Spinal cord (tissue), 10 donors: ENCODE data around the gene ME3. TPM values are rescaled to one million over a fixed set of nuclear protein-coding genes. Genes with fewer than 3 reads are reported as not detected.
"Not testable (repeated sequence)": the region's sequence is repeated elsewhere in the genome, so short reads cannot be mapped to it uniquely, and the experiment has no call there.

Experiments
- DNase-seq, 6 donors: peaks; one replicate each; pipeline versions ENCODE4 v3.0.0 to v3.0.0-alpha.2; 2013 to 2015; ENCODE audit warnings: low spot score in 6 of 6, low read depth in 4 of 6
- H3K27ac ChIP-seq: one replicate; pipeline ENCODE4 v1.5.1; 2013; ENCODE audit warnings: low read depth, low read length, control low read depth
- H3K27me3 ChIP-seq: one replicate; pipeline ENCODE4 v1.6.1; 2013; ENCODE audit warnings: low read length; ENCODE audit not compliant: control insufficient read depth, insufficient read depth
- H3K36me3 ChIP-seq: one replicate; pipeline ENCODE4 v1.6.1; 2013; ENCODE audit warnings: low read length; ENCODE audit not compliant: control insufficient read depth, insufficient read depth
- H3K4me1 ChIP-seq: one replicate; pipeline ENCODE4 v1.6.1; 2013; ENCODE audit warnings: low read length; ENCODE audit not compliant: control insufficient read depth, insufficient read depth
- H3K4me3 ChIP-seq: one replicate; pipeline ENCODE4 v1.5.1; 2013; ENCODE audit warnings: low read depth, low read length, control low read depth
- H3K9me3 ChIP-seq: one replicate; pipeline ENCODE4 v1.6.1; 2013; ENCODE audit warnings: low read length; ENCODE audit not compliant: control insufficient read depth, insufficient read depth
- WGBS: methylation state at CpG from one replicate; pipeline ENCODE4 v1.1.5; 2013; ENCODE audit warnings: missing lambda C conversion rate; ENCODE audit not compliant: insufficient coverage; 5-methylcytosine and 5-hydroxymethylcytosine counted together
- polyA plus RNA-seq, 2 donors: library from polyadenylated mRNA; unstranded; fragments of 120-200 nt; gene quantifications; one replicate each; pipeline ENCODE4 v1.2.1, GENCODE V29; 2013; ENCODE audit not compliant: insufficient read length in 2 of 2
- total RNA-seq, 2 donors: library from RNA; depleted of rRNA in 1 of 2; stranded (reverse); fragments of 120-200 nt in 1 of 2; fragments of >200 nt in 1 of 2; gene quantifications; one replicate each; pipeline versions ENCODE4 v1.2.3 to v1.2.4, GENCODE V29; 2013 to 2014
- donor health status: healthy.

ME3 gene
- total and polyA plus RNA-seq, 4 donors = 39.0 to 45.4 (median 44.6) TPM

DNA sequence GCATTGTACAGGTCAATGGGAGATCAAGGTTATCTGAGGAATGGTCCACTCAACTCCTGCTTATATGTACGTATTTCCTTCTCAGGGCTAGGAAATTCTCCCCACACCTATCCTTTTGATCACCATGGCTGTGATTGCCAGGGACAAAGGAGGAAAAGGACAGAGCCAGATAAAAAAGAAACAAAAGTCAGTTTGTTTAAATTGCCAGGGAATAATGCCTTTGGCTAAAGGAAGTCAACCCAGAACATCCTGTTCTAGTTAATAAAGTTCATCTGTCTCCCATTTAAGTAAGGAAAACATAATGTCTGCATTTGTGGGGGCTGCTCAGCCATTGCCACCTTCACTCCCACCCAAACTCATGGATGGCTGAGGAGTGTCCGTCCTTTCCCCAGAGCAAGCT, 124.7 kb downstream of the ME3 start:
- Histone ChIP-seq H3K27me3 (no peaks in the 10 kb centered on the region), H3K9me3 (no peaks in the 10 kb centered on the region), H3K4me3 (no peak overlapping the region), H3K27ac (no peak overlapping the region), H3K4me1 (no peaks in the 10 kb centered on the region), H3K36me3 (peaks cover 2% of the 10 kb centered on the region)
- 88% methylated on average over 1 of the region's 2 CpGs for WGBS
- DNase-seq = no peak

DNA sequence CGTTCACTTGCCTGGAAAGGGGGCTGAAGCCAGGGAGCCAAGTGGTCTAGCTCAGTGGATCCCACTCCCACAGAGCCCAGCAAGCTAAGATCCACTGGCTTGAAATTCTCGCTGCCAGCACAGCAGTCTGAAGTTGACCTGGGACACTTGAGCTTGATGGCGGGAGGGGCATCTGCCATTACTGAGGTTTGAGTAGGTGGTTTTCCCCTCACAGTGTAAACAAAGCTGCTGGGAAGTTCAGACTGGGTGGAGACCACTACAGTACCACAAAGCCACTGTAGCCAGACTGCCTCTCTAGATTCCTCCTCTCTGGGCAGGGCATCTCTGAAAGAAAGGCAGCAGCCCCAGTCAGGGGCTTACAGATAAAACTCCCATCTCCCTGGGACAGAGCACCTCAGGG, 131.1 kb downstream of the ME3 start:
- H3K27me3 ChIP-seq, H3K4me1 ChIP-seq, DNase-seq, H3K9me3 ChIP-seq, H3K4me3 ChIP-seq, H3K27ac ChIP-seq, H3K36me3 ChIP-seq: not testable (repeated sequence)
- WGBS = 100% methylated on average over 2 of the region's 3 CpGs

- H3K4me3 ChIP-seq = no peak overlapping the region
- no peak for DNase-seq
- H3K36me3 ChIP-seq = no peaks in the 10 kb centered on the region
- H3K4me1 ChIP-seq = no peaks in the 10 kb centered on the region
- H3K9me3 ChIP-seq = no peaks in the 10 kb centered on the region
- no peak overlapping the region for H3K27ac ChIP-seq
- no peaks in the 10 kb centered on the region for H3K27me3 ChIP-seq
- 89% methylated on average over 1 of the region's 3 CpGs for WGBS
Measured at GRCh38 chr11:86538223-86538548, 134.2 kb downstream of the ME3 start.

DNA sequence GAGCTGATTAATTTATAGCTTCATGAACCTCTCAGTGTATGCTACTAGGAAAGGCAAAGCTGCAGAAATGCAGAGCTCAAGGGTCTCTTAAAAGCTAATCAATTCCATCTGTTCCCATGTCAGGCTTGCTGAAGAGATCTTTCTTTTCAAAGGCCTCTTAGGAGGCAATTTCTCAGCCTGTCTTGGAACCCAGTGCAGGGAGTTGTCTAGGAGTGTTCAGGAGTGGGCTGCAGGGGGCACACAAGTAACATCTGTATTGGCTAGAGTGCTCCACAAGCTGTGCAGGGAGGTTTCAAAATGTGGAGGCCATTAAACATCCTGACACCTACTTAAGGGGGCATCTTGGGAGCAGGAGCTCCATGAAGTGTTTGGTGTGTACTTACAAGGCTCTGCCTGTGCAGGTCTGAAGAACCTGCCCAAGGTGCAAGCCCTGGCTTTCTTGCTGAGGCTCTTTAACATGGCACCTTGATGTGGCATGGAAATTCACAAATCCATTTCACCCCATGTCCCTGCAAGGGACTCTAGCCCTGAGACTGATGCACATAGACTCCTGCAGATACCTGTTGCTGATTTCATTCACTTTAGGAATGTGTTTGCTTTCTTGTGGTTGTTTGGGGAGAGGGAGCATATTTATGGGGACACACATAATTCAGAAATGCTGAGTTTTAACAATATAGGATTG, 134.7 kb downstream of the ME3 start:
- no peaks in the 10 kb centered on the region for H3K9me3 ChIP-seq
- H3K36me3 ChIP-seq = no peaks in the 10 kb centered on the region
- peak in 1 of 6 donors; percentile 28 for DNase-seq
- H3K4me1 ChIP-seq = no peaks in the 10 kb centered on the region
- H3K27me3 ChIP-seq = no peaks in the 10 kb centered on the region
- H3K27ac ChIP-seq = no peak overlapping the region
- H3K4me3 ChIP-seq = no peak overlapping the region

DNA sequence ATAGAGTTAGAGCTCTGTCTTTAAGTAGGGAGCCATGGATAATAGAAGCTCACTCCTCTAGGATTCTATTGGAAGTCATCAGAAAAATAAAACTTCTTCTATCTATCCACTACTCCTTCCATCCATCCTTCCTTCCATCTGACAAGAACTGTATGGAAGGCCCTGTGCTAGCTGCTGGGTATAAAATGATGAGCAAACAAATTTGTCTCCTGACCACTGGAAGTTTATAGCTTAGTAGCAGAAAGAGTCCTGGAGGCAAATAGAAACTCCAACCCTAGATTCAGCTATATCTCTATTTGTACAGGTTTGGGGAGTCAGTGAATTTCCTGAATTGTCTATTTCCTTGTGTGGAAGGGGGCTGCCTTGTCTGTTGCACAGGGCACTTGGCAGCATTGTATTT, 136.6 kb downstream of the ME3 start:
- no peak for DNase-seq
- Histone ChIP-seq H3K27ac (no peak overlapping the region), H3K4me1 (no peaks in the 10 kb centered on the region), H3K9me3 (no peaks in the 10 kb centered on the region), H3K4me3 (no peak overlapping the region), H3K27me3 (no peaks in the 10 kb centered on the region), H3K36me3 (no peaks in the 10 kb centered on the region)

DNA sequence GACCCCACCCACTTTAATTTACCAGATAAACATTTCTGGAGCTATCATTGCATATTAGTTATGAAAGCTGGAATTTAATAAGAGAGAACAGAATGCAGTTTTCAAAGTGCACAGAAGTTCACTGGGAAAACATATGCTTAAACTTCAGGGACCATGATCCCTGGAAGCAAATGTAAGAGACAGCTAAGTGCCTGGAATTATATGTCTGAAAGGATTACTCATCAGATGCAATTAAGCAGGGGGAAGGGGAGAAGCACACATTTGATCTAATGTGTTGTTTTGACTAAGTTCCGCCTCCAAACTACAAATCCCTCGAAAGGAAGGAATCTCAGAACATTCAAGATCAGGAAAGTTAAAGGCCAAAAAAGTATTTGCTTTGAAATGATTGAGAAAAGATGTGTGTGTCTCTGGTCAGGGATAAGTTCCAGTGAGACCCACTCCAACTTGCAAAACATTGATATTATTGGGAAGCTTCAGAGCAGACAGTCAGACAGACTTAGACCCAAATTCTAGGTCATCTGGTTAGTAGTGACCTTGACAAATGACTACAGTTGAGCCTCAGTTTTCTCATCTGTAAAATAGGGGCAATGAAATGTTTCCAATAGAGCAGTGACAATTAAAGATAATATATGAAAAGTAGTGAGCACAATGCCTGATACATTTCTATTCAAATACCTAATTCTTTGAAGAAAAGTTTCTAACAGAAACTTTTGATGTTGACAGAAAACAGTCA, 147.6 kb downstream of the ME3 start:
- H3K36me3 ChIP-seq = no peaks in the 10 kb centered on the region
- H3K4me1 ChIP-seq = peaks cover 3% of the 10 kb centered on the region
- no peak for DNase-seq
- no peaks in the 10 kb centered on the region for H3K27me3 ChIP-seq
- no CpG with 5 or more reads among the region's 2 CpGs for WGBS
- peaks cover 2% of the 10 kb centered on the region for H3K9me3 ChIP-seq
- H3K4me3 ChIP-seq = no peak overlapping the region
- no peak overlapping the region for H3K27ac ChIP-seq

DNA sequence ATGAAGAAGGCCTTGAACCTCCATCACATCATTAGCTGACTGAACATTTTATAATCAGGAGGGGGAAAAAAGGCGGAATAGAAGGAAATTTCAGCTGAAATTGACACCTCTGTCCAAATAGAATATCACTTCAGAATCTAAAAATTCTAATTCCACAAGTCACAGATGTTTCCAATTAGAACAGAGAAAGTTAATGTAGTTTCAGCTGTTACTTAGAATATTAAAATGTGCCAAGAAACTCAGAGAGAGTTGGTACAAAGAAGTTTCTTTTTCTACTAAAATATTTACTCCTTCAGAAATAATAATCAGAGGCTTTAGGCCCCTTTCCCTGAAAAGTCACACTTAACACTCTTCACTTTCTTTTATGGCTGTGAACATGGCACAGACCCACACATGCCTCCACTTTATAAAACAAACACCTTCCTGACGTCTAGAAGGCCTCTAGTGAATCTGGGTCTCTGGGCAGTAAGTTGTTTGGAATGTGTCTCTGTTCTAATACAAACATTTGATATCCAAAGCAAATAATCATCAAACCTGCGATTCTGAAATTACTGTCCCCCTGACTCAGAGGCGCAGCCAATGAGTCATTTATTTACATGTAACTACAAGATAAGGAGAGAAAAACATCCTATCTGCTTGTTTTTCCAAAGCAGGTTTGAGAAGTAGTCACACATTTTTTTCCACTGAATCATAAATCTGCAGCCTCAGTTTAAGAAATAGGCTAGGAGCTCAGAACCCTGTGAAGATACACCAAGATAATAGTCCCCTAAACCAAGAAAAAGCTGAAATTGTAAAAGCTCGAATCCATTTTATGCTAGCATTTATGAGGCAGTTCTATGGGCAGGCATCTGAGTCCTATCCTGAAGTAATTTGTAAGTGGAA, 148.4 kb downstream of the ME3 start:
- no CpG with 5 or more reads among the region's 5 CpGs for WGBS
- Histone ChIP-seq H3K27ac (no peak overlapping the region), H3K4me3 (no peak overlapping the region), H3K27me3 (no peaks in the 10 kb centered on the region), H3K4me1 (peaks cover 8% of the 10 kb centered on the region), H3K36me3 (no peaks in the 10 kb centered on the region), H3K9me3 (peaks cover 2% of the 10 kb centered on the region)
- DNase-seq = peak in 1 of 6 donors; percentile 29

- peaks cover 10% of the 10 kb centered on the region for H3K4me1 ChIP-seq
- WGBS = no CpG with 5 or more reads among the region's 5 CpGs
- H3K36me3 ChIP-seq, H3K9me3 ChIP-seq, DNase-seq, H3K4me3 ChIP-seq, H3K27me3 ChIP-seq, H3K27ac ChIP-seq: not testable (repeated sequence)
Measured at GRCh38 chr11:86522512-86522911, 149.9 kb downstream of the ME3 start.

DNA sequence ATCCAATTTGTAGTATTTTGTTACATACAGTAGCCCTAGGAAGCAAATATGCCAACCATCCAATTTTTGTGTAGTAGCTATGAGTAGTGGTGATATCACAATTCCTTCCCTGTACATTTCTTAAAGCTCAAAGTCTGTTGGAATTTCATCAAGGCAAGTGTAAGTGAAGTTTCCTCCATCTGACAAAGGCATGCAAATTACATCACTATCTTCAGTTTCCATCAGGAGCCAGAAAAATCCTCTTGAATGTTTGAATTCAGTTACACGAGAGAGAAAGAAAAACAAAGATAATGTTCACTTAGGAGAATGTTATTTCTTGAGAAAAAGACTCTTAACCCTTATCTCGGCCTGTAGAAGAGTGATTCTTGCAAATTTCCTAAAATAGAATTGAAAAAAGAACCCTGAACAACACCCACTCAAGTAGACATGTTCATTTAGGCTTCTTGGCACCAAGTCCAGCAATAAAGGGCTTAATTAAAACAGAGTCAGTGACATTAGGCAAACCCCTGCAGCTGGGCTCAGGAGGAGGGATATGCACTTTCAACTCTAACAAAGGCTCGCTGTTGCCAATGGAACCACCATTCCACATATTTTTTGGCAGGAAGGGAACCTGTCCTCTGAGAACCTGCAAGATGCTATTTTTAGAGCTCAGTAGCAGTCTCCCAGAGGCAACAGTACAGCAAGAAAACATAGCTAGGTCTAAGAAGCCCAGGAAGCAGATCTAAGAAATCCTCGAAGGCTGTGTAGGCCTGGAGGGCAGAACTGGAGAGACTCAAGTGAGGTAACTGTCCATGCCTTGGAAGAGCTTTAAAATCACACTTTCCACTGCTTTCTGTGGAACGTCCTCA, 153.1 kb downstream of the ME3 start:
- H3K9me3 ChIP-seq = no peaks in the 10 kb centered on the region
- H3K27me3 ChIP-seq = no peaks in the 10 kb centered on the region
- WGBS = 50% methylated on average over 1 of the region's 5 CpGs
- H3K36me3 ChIP-seq = no peaks in the 10 kb centered on the region
- DNase-seq = peak in 3 of 6 donors; percentile 36 to 89 (median 87)
- peak overlapping the region; percentile 41 for H3K27ac ChIP-seq
- H3K4me1 ChIP-seq = peaks cover 13% of the 10 kb centered on the region
- no peak overlapping the region for H3K4me3 ChIP-seq
